ENCODE measurements around the gene DNAJC10. TPM values are rescaled to one million over a fixed set of nuclear protein-coding genes. Genes with fewer than 3 reads are reported as not detected.

DNAJC10 gene
- total and polyA plus RNA-seq, 9 of the 15 experiments (the other 6 are each of a cell fraction or from before 2014, with no cell fraction given), result 9.8 to 77.7 (median 57.3) TPM

DNA sequence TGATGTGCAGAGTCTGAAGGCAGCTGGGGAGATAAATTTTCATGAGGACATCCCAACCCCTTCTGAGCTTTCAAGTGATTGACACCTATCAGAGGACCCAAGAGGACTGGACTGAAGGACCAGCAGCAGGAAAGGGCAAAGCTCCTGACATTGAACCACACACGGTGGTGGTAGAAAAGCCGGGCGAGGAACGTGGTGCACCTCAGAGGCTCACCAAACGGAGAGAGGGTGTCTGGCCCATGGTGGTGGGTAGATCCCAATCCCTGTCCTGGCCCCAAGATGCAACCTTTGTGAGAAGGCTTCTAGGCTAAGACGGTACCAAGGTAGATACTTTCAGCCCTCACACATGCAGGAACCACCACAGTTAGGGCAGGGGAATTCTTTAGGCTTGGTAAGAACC is 98.3 kb downstream of the DNAJC10 start:
- CTCF ChIA-PET (ENCODE audit: low intra/inter-chr PET ratio), result no interaction called here
- ATAC-seq, result peak; percentile 36
- no peaks in the 10 kb centered on the region for H4K20me1 ChIP-seq (replicated peaks; ENCODE audit: control insufficient read depth, insufficient read depth, low read length)
- TF ChIP-seq ZBTB5 (IDR thresholded peaks at IDR 0.05) (no peak), GATAD2A (IDR thresholded peaks at IDR 0.05) (no peak), LARP7 (IDR thresholded peaks at IDR 0.05) (no peak), ZBTB40 (IDR thresholded peaks at IDR 0.05) (no peak), ZBTB40 (CRISPR knock-in tag; IDR thresholded peaks at IDR 0.05) (no peak), TRIM24 (IDR thresholded peaks at IDR 0.05) (no peak), MAZ (CRISPR knock-in tag; conservative IDR thresholded peaks at IDR 0.05 in 1 of 2, IDR thresholded peaks at IDR 0.05 in 1 of 2) (no peak)
- TF ChIP-seq, protein P1, sequence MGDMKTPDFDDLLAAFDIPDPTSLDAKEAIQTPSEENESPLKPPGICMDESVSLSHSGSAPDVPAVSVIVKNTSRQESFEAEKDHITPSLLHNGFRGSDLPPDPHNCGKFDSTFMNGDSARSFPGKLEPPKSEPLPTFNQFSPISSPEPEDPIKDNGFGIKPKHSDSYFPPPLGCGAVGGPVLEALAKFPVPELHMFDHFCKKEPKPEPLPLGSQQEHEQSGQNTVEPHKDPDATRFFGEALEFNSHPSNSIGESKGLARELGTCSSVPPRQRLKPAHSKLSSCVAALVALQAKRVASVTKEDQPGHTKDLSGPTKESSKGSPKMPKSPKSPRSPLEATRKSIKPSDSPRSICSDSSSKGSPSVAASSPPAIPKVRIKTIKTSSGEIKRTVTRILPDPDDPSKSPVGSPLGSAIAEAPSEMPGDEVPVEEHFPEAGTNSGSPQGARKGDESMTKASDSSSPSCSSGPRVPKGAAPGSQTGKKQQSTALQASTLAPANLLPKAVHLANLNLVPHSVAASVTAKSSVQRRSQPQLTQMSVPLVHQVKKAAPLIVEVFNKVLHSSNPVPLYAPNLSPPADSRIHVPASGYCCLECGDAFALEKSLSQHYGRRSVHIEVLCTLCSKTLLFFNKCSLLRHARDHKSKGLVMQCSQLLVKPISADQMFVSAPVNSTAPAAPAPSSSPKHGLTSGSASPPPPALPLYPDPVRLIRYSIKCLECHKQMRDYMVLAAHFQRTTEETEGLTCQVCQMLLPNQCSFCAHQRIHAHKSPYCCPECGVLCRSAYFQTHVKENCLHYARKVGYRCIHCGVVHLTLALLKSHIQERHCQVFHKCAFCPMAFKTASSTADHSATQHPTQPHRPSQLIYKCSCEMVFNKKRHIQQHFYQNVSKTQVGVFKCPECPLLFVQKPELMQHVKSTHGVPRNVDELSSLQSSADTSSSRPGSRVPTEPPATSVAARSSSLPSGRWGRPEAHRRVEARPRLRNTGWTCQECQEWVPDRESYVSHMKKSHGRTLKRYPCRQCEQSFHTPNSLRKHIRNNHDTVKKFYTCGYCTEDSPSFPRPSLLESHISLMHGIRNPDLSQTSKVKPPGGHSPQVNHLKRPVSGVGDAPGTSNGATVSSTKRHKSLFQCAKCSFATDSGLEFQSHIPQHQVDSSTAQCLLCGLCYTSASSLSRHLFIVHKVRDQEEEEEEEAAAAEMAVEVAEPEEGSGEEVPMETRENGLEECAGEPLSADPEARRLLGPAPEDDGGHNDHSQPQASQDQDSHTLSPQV (IDR thresholded peaks at IDR 0.05), result no peak

More for the DNA sequence above, 98.3 kb downstream of the DNAJC10 start:
- in situ Hi-C loops (cut with MboI) (no loop called here), intact Hi-C loops (cut with micrococcal nuclease) (no loop called here)
- FAIRE-seq (no peak), DNase-seq (ENCODE audit: extremely low read depth in 1 of 4, low spot score in 3 of 4) (no peak)
- H3K4me1 ChIP-seq (replicated peaks in 1 of 2; ENCODE audit: control insufficient read depth in 2 of 2, insufficient read depth in 2 of 2, low read length in 2 of 2), result no peaks in the 10 kb centered on the region
- H3K4me3 ChIP-seq, result no peak overlapping the region
- no peak overlapping the region for H3K9ac ChIP-seq (ENCODE audit: insufficient read depth in 1 of 2, low read depth in 2 of 2, low read length in 2 of 2)
- no peak overlapping the region for H2AFZ ChIP-seq (ENCODE audit: low read depth, low read length)
- H3K27me3 ChIP-seq (ENCODE audit: control insufficient read depth in 2 of 2, insufficient read depth in 2 of 2, low read length in 2 of 2), result peaks cover 24 to 28% of the 10 kb centered on the region in 2 experiments
- BruUV-seq (replicated peaks), result no TSS peak
- H3K36me3 ChIP-seq (ENCODE audit: control insufficient read depth, insufficient read depth, low read length), result no peaks in the 10 kb centered on the region
- H3K9me1 ChIP-seq (ENCODE audit: control insufficient read depth, insufficient read depth, low read length), result no peaks in the 10 kb centered on the region
- H3K79me2 ChIP-seq (ENCODE audit: control insufficient read depth, insufficient read depth, low read length), result no peaks in the 10 kb centered on the region
- no peak overlapping the region for H3K27ac ChIP-seq (ENCODE audit: extremely low read depth, low read depth, low read length)
- POLR2A ChIA-PET, result interaction anchor here (0.6 kb wide), 1 partner anchor 31 kb away, joined by 3 read pairs; no protein-coding TSS in a partner anchor
- 0% methylated on average over 6 of the region's 6 CpGs for WGBS (ENCODE audit: insufficient coverage, low coverage, missing lambda C conversion rate)
- H3K4me2 ChIP-seq (ENCODE audit: insufficient read depth, low read length), result no peak overlapping the region
- H3K9me3 ChIP-seq (replicated peaks; ENCODE audit: control insufficient read depth, insufficient read depth, low read depth, low read length), result no peaks in the 10 kb centered on the region
